ENCODE measurements around the gene GPR160. TPM values are rescaled to one million over a fixed set of nuclear protein-coding genes. Genes with fewer than 3 reads are reported as not detected.
"Not testable (repeated sequence)": the region's sequence is repeated elsewhere in the genome, so short reads cannot be mapped to it uniquely, and the experiment has no call there.

GPR160 gene
- total RNA-seq, 3 donors from 2014 or later = 2.2 to 3.0 (median 2.5) TPM

DNA sequence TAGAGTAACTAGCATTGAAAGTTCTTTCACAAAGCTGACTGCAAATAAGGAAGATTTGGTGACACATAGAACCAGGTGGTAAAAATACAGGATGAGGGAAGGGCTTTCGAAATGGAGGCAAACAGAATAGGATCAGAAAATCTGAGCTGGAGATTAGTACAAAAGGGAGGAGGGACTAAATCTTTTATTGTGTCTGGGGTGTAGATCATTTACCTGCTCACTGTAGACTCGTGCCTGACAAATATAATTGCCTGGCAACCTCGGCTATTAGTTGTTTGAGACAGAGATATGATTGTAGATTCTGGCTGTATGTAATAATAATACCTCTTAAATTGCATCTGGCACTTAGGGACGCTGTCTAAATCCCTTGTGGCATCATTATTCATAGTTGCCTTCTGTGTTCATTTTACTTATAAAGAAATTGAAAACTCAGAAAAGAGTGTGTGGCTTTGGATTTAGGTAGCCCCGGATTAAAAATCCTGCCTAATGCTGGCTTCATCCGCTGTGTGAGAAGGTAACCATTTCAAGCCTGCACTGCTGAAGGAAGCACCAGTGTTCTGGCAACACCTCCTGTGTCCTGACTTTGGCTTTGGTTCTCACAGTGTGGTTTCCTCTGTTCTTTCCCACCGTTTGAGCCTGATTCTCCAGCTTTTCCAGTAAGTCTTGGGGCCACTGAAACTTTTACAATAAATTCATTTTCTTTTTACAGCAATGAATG, 25.0 kb upstream of the GPR160 start:
- DNase-seq (no peak), ATAC-seq (no peak)
- H3K27me3 Mint-ChIP-seq (ENCODE audit: low read depth) = no peaks in the 10 kb centered on the region
- H3K36me3 Mint-ChIP-seq (ENCODE audit: insufficient read depth) = no peaks in the 10 kb centered on the region
- H3K9me3 Mint-ChIP-seq = no peaks in the 10 kb centered on the region
- peaks cover 2% of the 10 kb centered on the region for H3K4me1 Mint-ChIP-seq (ENCODE audit: low read depth)
- H3K4me3 Mint-ChIP-seq = no peak overlapping the region

DNA sequence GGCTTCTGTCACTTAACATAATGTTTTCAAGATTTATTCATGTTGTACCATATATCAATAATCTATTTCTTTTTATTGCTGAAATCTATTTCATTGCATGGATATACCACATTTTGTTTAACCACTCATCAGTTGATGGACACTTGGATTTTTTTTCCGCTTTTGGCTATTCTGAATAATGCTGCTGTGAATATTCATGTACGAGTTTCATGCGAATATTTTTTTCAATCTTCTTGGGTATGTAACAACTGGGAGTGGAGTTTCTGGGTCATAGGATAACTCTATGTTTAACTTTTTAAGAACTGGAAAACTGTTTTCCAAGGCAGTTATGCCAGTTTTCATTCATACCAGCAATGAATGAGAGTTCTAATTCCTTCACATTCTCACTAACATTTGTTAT, 21.7 kb upstream of the GPR160 start:
- no peaks in the 10 kb centered on the region for H3K36me3 Mint-ChIP-seq (ENCODE audit: insufficient read depth)
- H3K4me1 Mint-ChIP-seq (ENCODE audit: low read depth) = peaks cover 6% of the 10 kb centered on the region
- H3K9me3 Mint-ChIP-seq = no peaks in the 10 kb centered on the region
- no peak for ATAC-seq
- no peak overlapping the region for H3K4me3 Mint-ChIP-seq
- no peak for DNase-seq
- no peaks in the 10 kb centered on the region for H3K27me3 Mint-ChIP-seq (ENCODE audit: low read depth)

DNA sequence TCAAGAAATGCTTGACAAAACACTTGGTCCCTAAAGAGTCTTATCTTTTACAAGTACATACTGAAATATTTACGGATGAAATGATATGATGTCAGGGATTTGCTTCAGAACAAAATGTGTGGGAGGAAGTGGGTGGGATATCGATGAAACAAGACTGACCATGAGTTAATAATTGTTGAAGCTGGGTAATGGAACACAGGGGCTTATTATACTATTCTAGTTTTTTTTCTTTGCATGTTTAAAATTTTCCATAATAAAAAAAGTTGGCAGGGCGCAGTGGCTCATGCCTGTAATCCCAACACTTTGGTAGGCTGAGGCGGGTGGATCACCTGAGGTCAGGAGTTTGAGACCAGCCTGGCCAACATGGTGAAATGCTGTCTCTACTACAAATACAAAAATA, 18.5 kb upstream of the GPR160 start:
- H3K9me3 Mint-ChIP-seq; H3K27me3 Mint-ChIP-seq (ENCODE audit: low read depth); ATAC-seq; H3K36me3 Mint-ChIP-seq (ENCODE audit: insufficient read depth); DNase-seq; H3K4me3 Mint-ChIP-seq; H3K4me1 Mint-ChIP-seq (ENCODE audit: low read depth): not testable (repeated sequence)

DNA sequence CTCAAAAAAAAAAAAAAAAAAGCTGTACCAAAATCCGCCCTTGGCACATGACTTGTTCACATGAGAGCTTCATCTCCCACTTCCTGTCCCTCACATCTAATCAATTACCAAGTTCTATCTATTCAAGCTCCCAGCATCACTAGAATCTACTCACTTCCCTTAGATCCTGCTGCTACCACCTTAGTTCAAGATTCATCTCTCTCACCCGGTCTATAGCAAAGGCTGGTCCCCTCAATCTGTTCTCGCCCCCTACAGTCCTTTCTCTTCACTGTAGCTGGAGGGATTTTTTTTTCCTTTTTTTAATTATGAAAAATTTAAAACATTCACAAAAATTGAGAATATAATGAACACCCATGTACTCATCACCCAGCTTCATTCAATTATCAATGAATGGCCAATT, 16.7 kb upstream of the GPR160 start:
- no peaks in the 10 kb centered on the region for H3K36me3 Mint-ChIP-seq (ENCODE audit: insufficient read depth)

DNA sequence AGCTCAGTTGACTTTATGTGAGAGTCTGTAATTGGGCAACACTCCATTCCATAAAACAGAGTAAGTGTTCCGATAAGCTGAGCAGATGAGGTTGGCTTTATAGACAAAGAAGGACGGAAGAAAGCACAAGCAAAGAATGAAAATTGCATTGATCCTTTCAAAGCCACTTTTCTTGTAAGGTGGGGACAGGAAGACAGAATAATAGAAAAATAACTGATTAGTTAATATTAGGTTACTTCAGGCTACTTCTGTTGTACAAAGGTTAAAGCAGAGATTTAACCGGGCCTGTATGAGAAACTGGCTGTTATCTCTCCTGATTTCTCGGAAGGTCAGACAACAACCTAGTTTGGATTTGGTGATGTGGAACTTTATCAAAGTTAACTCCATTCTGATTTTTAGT, 15.5 kb upstream of the GPR160 start:
- Mint-ChIP-seq H3K9me3 (no peaks in the 10 kb centered on the region), H3K4me1 (ENCODE audit: low read depth) (peaks cover 16% of the 10 kb centered on the region)
- ATAC-seq = no peak

More for the DNA sequence above, 16.7 kb upstream of the GPR160 start:
- H3K27me3 Mint-ChIP-seq (ENCODE audit: low read depth) = no peaks in the 10 kb centered on the region
- H3K4me3 Mint-ChIP-seq = no peak overlapping the region
- H3K9me3 Mint-ChIP-seq = no peaks in the 10 kb centered on the region
- peaks cover 9% of the 10 kb centered on the region for H3K4me1 Mint-ChIP-seq (ENCODE audit: low read depth)
- DNase-seq (no peak), ATAC-seq (peak in 1 of 2 donors; percentile 38)

DNA sequence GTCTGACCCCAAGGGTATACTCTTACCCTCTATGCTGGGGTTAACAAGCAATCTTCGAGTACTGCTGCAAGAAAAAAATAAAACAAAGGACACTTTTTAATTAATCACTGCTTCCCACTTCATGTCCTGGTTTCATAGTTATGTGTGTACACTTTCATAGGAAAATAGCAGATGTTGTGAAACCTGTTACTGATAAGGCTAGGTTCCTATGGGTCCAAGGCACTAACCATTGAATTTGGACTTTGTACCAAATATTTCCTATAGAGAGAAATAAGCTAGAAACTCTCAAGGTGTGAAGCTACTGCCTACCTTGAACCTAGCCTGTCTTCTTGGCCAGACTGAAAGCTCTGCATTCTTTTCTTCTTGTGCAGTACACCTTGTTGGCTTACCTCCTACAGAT, 14.6 kb upstream of the GPR160 start:
- H3K4me3 Mint-ChIP-seq = no peak overlapping the region
- no peak for DNase-seq
- no peaks in the 10 kb centered on the region for H3K36me3 Mint-ChIP-seq (ENCODE audit: insufficient read depth)
- no peaks in the 10 kb centered on the region for H3K27me3 Mint-ChIP-seq (ENCODE audit: low read depth)
- H3K9me3 Mint-ChIP-seq = no peaks in the 10 kb centered on the region
- ATAC-seq = no peak
- H3K4me1 Mint-ChIP-seq (ENCODE audit: low read depth) = peaks cover 22% of the 10 kb centered on the region

More for the DNA sequence above, 15.5 kb upstream of the GPR160 start:
- Mint-ChIP-seq H3K27me3 (ENCODE audit: low read depth) (no peaks in the 10 kb centered on the region), H3K4me3 (no peak overlapping the region), H3K36me3 (ENCODE audit: insufficient read depth) (no peaks in the 10 kb centered on the region)
- DNase-seq = no peak

DNA sequence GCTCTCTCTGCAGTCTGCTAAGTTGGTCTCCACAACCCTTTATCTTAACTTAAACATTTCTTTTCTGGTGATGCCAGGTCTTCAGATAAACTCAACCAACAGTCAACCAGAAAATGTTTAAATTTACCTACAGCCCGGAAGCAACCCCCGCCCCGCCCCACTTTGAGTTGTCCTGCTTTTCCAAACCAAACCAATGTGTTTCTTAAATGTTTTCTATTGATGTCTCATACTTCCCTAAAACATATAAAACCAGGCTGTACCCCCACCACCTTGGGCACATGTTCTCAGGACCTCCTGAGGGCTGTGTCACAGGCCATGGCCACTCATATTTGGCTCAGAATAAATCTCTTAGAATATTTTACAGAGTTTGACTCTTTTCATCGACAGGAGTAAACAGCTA, 13.2 kb upstream of the GPR160 start:
- Mint-ChIP-seq H3K4me1 (ENCODE audit: low read depth) (peaks cover 22% of the 10 kb centered on the region), H3K4me3 (no peak overlapping the region), H3K27me3 (ENCODE audit: low read depth) (no peaks in the 10 kb centered on the region), H3K9me3 (no peaks in the 10 kb centered on the region), H3K36me3 (ENCODE audit: insufficient read depth) (no peaks in the 10 kb centered on the region)
- no peak for DNase-seq
- no peak for ATAC-seq

DNA sequence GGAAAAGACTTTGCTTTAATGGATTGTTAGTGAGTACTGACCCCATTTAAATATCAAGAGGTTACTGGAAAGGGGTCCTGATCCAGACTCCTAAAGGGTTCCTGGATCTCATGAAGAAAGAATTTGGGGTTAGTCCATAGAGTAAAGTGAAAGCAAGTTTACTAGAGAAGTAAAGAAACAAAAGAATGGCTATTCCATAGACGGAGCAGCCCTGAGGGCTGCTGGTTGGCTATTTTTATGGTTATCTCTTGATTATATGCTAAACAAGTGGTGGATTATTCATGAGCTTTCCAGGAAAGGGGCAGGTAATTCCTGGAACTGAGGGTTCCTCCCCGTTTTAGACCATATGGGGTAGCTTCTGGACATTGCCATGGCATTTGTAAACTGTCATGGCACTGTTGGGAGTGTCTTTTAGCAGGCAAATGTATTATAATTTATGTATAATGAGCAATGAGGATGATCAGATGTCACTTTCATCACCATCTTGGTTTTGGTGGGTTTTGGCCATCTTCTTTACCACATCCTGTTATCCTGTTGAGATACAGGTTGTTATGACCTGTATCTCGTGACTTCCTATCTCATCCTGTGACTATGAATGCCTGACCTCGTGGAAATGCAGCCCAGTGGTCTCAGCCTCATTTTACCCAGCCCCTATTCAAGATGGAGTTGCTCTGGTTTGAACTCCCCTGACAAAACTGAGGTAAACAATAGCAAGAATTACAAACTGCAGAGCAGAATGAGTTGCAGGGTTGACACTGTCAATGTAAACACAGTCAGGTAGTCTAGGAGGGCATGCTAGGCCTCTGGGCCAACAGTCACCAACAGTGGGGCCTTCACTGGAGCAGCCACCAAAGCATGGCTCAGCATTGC, 10.3 kb upstream of the GPR160 start:
- no peaks in the 10 kb centered on the region for H3K9me3 Mint-ChIP-seq
- H3K4me1 Mint-ChIP-seq (ENCODE audit: low read depth) = peaks cover 17% of the 10 kb centered on the region
- H3K27me3 Mint-ChIP-seq (ENCODE audit: low read depth) = no peaks in the 10 kb centered on the region
- ATAC-seq (peak in 1 of 2 donors; percentile 75), DNase-seq (no peak)
- H3K4me3 Mint-ChIP-seq = no peak overlapping the region
- no peaks in the 10 kb centered on the region for H3K36me3 Mint-ChIP-seq (ENCODE audit: insufficient read depth)

DNA sequence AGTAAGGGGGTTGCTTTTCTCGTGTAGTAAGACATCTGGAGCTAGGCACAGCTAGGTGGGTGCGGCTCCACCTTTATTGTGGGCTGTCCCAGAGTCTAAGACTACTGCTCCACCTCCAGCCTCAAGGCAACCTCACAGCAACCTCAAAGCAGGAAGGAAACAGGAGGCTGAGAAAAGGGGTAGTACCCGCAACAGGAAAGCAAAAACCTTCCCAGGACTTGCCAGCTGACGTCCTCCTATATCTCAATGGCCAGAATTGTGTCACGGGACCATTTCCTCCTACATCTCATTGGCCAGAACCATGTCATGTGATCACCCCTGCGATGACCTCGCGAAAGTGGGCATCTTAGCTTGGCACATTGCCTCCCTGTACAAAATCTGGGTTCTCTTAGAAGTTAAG, 4.3 kb upstream of the GPR160 start:
- H3K4me1 Mint-ChIP-seq (ENCODE audit: low read depth) = peaks cover 22% of the 10 kb centered on the region
- ATAC-seq = peak; percentile 27 to 44
- H3K9me3 Mint-ChIP-seq = no peaks in the 10 kb centered on the region
- H3K27me3 Mint-ChIP-seq (ENCODE audit: low read depth) = no peaks in the 10 kb centered on the region
- H3K4me3 Mint-ChIP-seq = peak overlapping the region; percentile 12
- H3K36me3 Mint-ChIP-seq (ENCODE audit: insufficient read depth) = no peaks in the 10 kb centered on the region
- peak; percentile 19 for DNase-seq

DNA sequence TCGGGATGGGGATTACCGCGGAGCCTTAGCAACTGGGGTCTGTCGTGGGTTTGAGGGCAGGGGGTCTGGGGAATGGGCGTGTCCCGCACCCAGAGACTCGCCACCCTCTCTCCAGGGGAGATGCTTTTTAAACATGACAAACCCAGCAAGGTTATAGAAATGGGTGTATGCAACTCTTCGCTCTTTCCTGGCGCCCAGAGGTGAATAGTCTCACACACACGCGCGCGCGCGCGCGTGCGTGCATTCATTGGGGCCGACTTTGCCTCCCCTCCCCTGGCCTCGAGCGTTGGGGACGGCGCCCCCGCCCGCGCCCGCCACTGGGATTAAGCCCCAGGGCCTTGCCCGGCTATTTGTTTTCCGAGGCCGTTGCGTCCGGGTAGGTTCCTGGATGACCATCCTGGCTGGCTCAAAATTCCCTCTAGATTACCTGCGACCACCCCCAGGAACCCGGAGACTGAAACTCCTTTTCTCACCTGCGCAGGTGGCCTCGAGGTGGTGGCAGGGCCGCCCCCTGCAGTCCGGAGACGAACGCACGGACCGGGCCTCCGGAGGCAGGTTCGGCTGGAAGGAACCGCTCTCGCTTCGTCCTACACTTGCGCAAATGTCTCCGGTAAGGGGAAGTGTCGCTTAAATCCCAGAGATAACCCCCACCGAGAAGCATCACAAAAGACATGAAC, 777 bp downstream of the GPR160 start:
- no peaks in the 10 kb centered on the region for H3K9me3 Mint-ChIP-seq
- H3K36me3 Mint-ChIP-seq (ENCODE audit: insufficient read depth) = no peaks in the 10 kb centered on the region
- no peaks in the 10 kb centered on the region for H3K27me3 Mint-ChIP-seq (ENCODE audit: low read depth)
- peak; percentile 18 for DNase-seq
- peak overlapping the region; percentile 81 for H3K4me3 Mint-ChIP-seq
- ATAC-seq = peak; percentile 35
- H3K4me1 Mint-ChIP-seq (ENCODE audit: low read depth) = peaks cover 8% of the 10 kb centered on the region

DNA sequence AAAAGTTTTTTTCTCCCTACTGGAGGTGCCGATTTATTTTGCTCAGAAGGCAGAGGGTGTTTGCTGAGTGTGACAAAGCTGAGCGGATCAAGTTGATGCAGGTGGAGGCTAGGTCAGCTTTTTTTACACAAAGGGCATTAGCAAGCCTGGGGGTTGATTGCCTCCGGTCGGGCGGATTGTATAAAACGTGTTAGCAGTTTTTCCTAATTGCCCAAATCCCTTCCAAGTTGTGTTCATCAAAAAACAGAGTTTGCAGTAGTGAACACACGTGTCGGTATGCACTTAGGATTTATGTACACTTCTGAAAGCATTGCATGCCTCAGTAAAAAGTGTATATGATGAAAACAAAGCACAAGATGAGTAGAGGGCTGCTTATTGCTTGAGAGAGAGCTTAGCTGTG, 2.6 kb downstream of the GPR160 start:
- Mint-ChIP-seq H3K4me1 (ENCODE audit: low read depth) (peaks cover 11% of the 10 kb centered on the region), H3K36me3 (ENCODE audit: insufficient read depth) (no peaks in the 10 kb centered on the region), H3K27me3 (ENCODE audit: low read depth) (no peaks in the 10 kb centered on the region), H3K4me3 (no peak overlapping the region), H3K9me3 (no peaks in the 10 kb centered on the region)
- DNase-seq = no peak
- ATAC-seq = no peak

DNA sequence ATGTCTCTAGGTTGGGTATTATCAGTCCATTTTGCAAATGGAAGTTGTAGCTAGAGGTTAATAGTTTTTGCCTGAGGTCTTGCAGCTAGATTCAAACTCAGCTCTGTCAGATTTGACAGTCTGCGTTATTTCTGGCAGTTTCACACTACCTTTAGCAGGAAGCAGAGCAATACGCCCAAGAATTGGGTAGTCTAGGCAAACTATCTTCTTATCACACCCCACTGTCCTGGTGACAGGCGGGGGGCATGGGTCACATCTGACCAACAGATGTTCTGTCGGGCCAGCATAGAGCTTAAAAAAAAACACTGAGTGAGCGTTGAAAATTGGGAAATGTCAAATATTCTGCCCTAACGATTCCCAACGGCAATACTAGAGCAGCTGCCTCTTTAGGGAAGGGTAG, 5.7 kb downstream of the GPR160 start:
- Mint-ChIP-seq H3K9me3 (no peaks in the 10 kb centered on the region), H3K4me3 (no peak overlapping the region), H3K27me3 (ENCODE audit: low read depth) (no peaks in the 10 kb centered on the region), H3K36me3 (ENCODE audit: insufficient read depth) (no peaks in the 10 kb centered on the region), H3K4me1 (ENCODE audit: low read depth) (peaks cover 17% of the 10 kb centered on the region)
- ATAC-seq = no peak
- DNase-seq = no peak

DNA sequence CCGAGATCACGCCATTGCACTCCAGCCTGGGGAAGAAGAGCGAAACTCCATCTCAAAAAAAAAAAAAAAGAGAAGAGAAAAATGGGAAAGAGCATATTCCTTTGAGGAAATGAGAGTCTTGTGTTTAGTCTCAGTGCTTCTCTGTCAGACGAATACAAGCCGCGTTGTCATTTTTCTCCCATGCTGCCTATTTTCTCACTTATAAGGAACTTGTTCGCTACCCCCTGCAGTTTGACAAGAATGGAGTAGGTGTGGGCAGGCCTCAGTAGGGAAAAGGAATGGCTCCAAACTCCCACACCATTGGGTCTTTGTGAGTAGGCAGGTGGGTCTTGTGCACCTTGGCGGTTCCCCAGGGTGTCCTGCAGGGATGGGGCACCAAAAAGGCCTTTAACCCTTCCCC, 6.5 kb downstream of the GPR160 start:
- Mint-ChIP-seq H3K36me3 (ENCODE audit: insufficient read depth) (no peaks in the 10 kb centered on the region), H3K4me3 (no peak overlapping the region), H3K4me1 (ENCODE audit: low read depth) (peaks cover 17% of the 10 kb centered on the region), H3K27me3 (ENCODE audit: low read depth) (no peaks in the 10 kb centered on the region), H3K9me3 (no peaks in the 10 kb centered on the region)
- DNase-seq (no peak), ATAC-seq (no peak)

DNA sequence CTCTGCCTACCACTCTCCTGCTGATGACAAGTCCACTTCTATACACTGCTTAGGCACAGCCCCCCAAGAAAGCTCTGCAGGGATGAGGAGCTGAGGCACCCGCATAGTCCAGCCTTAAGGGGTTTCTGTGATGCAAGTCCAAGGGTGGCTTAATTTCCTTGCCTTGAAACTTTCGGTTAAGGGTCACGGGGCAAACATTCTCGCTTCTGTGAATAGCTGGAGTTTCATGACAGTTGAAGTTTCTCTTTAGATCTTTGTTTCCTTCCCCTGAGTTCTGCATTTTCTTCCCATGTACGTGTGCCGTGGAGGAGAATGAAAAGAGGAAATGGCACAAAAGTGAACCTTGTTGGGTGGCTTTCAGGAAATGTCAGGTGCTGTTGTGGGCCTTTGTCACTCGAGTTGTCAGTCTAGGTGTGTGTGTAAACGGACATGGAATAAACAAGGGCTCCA, 7.0 kb downstream of the GPR160 start:
- ATAC-seq = no peak
- no peak for DNase-seq
- Mint-ChIP-seq H3K36me3 (ENCODE audit: insufficient read depth) (no peaks in the 10 kb centered on the region), H3K4me3 (no peak overlapping the region), H3K4me1 (ENCODE audit: low read depth) (peaks cover 15% of the 10 kb centered on the region), H3K9me3 (no peaks in the 10 kb centered on the region), H3K27me3 (ENCODE audit: low read depth) (no peaks in the 10 kb centered on the region)
